ENCODE results near the gene BACH2. TPM values are rescaled to one million over a fixed set of nuclear protein-coding genes. Genes with fewer than 3 reads are reported as not detected.

Gene BACH2
- total and polyA plus RNA-seq, 7 donors, result under 0.01 to 5.6 (median 1.4) TPM

- Histone ChIP-seq H3K27me3 (no peaks in the 10 kb centered on the region), H3K9me3 (no peaks in the 10 kb centered on the region), H3K4me3 (no peak overlapping the region), H3K4me1 (no peaks in the 10 kb centered on the region), H3K27ac (no peak overlapping the region), H3K36me3 (no peaks in the 10 kb centered on the region)
- 68 to 87% methylated on average over 4 of the region's 4 CpGs for WGBS, 2 donors
- DNase-seq, result no peak
- TF ChIP-seq POLR2AphosphoS5 (IDR thresholded peaks at IDR 0.05) (no peak), CTCF (IDR thresholded peaks at IDR 0.05) (no peak), POLR2A (IDR thresholded peaks at IDR 0.05) (no peak), EP300 (IDR thresholded peaks at IDR 0.05) (no peak)
- intact Hi-C loops (cut with DNase I), result no loop called here
These were observed 45.2 kb downstream of the BACH2 start for GRCh38 chr6:90251295-90251992.

- no peaks in the 10 kb centered on the region for H3K9me3 ChIP-seq
These were observed 46.2 kb downstream of the BACH2 start for GRCh38 chr6:90250405-90250804.

GRCh38 chr6:90249458-90249857 lies 47.2 kb downstream of the BACH2 start:
- no peak for TF ChIP-seq EP300 (IDR thresholded peaks at IDR 0.05)
- TF ChIP-seq POLR2A (IDR thresholded peaks at IDR 0.05), result no peak
- TF ChIP-seq POLR2AphosphoS5 (IDR thresholded peaks at IDR 0.05), result no peak
- no peak for TF ChIP-seq CTCF (IDR thresholded peaks at IDR 0.05)
- no peaks in the 10 kb centered on the region for H3K9me3 ChIP-seq
- intact Hi-C loops (cut with DNase I), result no loop called here
- no peaks in the 10 kb centered on the region for H3K4me1 ChIP-seq
- H3K4me3 ChIP-seq, result no peak overlapping the region
- no peak overlapping the region for H3K27ac ChIP-seq
- WGBS, 2 donors, result 83 to 87% methylated on average over 8 of the region's 8 CpGs
- H3K27me3 ChIP-seq, result no peaks in the 10 kb centered on the region
- no peak for DNase-seq
- H3K36me3 ChIP-seq, result no peaks in the 10 kb centered on the region

More at GRCh38 chr6:90250405-90250804, 46.2 kb downstream of the BACH2 start:
- intact Hi-C loops (cut with DNase I), result no loop called here
- Histone ChIP-seq H3K4me3 (no peak overlapping the region), H3K36me3 (no peaks in the 10 kb centered on the region), H3K27ac (no peak overlapping the region), H3K27me3 (no peaks in the 10 kb centered on the region), H3K4me1 (no peaks in the 10 kb centered on the region)
- DNase-seq, result no peak
- 91 to 95% methylated on average over 2 of the region's 2 CpGs for WGBS, 2 donors
- TF ChIP-seq EP300 (IDR thresholded peaks at IDR 0.05) (no peak), POLR2AphosphoS5 (IDR thresholded peaks at IDR 0.05) (no peak), CTCF (IDR thresholded peaks at IDR 0.05) (no peak), POLR2A (IDR thresholded peaks at IDR 0.05) (no peak)

GRCh38 chr6:90249034-90249433 lies 47.6 kb downstream of the BACH2 start:
- intact Hi-C loops (cut with DNase I), result no loop called here
- no peak for DNase-seq
- Histone ChIP-seq H3K27me3 (no peaks in the 10 kb centered on the region), H3K36me3 (no peaks in the 10 kb centered on the region), H3K27ac (no peak overlapping the region), H3K4me1 (no peaks in the 10 kb centered on the region), H3K9me3 (no peaks in the 10 kb centered on the region), H3K4me3 (no peak overlapping the region)
- TF ChIP-seq EP300 (IDR thresholded peaks at IDR 0.05), result no peak

GRCh38 chr6:90247262-90247661 lies 49.4 kb downstream of the BACH2 start:
- no peak overlapping the region for H3K27ac ChIP-seq
- DNase-seq, result no peak
- no peak overlapping the region for H3K4me3 ChIP-seq
- intact Hi-C loops (cut with DNase I), result no loop called here
- H3K36me3 ChIP-seq, result no peaks in the 10 kb centered on the region
- H3K9me3 ChIP-seq, result no peaks in the 10 kb centered on the region
- no peaks in the 10 kb centered on the region for H3K4me1 ChIP-seq
- H3K27me3 ChIP-seq, result no peaks in the 10 kb centered on the region
- TF ChIP-seq POLR2AphosphoS5 (IDR thresholded peaks at IDR 0.05) (no peak), EP300 (IDR thresholded peaks at IDR 0.05) (no peak), CTCF (IDR thresholded peaks at IDR 0.05) (no peak), POLR2A (IDR thresholded peaks at IDR 0.05) (no peak)
